A549 (cell line): ENCODE measurements around the gene GPR150.
"Not testable (repeated sequence)": the region's sequence is repeated elsewhere in the genome, so short reads cannot be mapped to it uniquely, and the experiment has no call there.

Source experiments
- CHD2 ChIP-seq: fragments of 150-350 bp; IDR thresholded peaks from 2 replicates; pipeline ENCODE4 v1.6.1; 2014; ENCODE audit warnings: low read length; ENCODE audit not compliant: partially characterized antibody
- MAFK ChIP-seq: fragments of 450-650 bp; IDR thresholded peaks from 2 replicates; pipeline ENCODE4 v1.6.1; 2014; ENCODE audit not compliant: partially characterized antibody
- PBX3 ChIP-seq: IDR thresholded peaks from 2 replicates; pipeline ENCODE4 v1.6.1; 2012
- POLR2A ChIP-seq: IDR thresholded peaks from 2 replicates; pipeline ENCODE4 v1.6.1; 2012; ENCODE audit warnings: mild to moderate bottlenecking, low read length
- RFX5 ChIP-seq: fragments of 450-650 bp; IDR thresholded peaks from 2 replicates; pipeline ENCODE4 v1.7.1; 2014; ENCODE audit warnings: antibody characterized with exemption, mild to moderate bottlenecking, moderate library complexity
- SMC3 ChIP-seq: fragments of >200 bp; sonication (Bioruptor Twin); formaldehyde crosslinking; IDR thresholded peaks from 3 replicates; pipeline ENCODE4 v1.6.1; 2018; ENCODE audit warnings: inconsistent platforms
- TF ChIP-seq, protein P1 (sequence below): fragments of >200 bp; sonication (Bioruptor Twin); formaldehyde crosslinking; IDR thresholded peaks from 3 replicates; pipeline ENCODE4 v1.5.1; 2016
- TF ChIP-seq, protein P2 (sequence below): fragments of 200-600 bp; sonication (generic); IDR thresholded peaks from 2 replicates; pipeline ENCODE4 v1.6.1; 2016; ENCODE audit warnings: antibody characterized with exemption, mild to moderate bottlenecking, moderate library complexity
- TF ChIP-seq, protein P3 (sequence below): IDR thresholded peaks from 2 replicates; pipeline ENCODE4 v1.6.1; 2012

DNA sequence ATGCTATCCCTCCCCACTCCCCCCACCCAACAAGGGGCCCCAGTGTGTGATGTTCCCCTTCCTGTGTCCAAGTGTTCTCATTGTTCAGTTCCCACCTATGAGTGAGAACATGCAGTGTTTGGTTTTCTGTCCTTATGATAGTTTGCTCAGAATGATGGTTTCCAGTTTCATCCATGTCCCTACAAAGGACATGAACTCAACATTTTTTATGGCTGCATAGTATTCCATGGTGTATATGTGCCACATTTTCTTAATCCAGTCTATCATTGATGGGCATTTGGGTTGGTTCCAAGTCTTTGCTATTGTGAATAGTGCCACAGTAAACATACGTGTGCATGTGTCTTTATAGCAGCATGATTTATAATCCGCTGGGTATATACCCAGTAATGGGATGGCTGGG, 13.1 kb downstream of the GPR150 start:
- TF ChIP-seq, protein P1, sequence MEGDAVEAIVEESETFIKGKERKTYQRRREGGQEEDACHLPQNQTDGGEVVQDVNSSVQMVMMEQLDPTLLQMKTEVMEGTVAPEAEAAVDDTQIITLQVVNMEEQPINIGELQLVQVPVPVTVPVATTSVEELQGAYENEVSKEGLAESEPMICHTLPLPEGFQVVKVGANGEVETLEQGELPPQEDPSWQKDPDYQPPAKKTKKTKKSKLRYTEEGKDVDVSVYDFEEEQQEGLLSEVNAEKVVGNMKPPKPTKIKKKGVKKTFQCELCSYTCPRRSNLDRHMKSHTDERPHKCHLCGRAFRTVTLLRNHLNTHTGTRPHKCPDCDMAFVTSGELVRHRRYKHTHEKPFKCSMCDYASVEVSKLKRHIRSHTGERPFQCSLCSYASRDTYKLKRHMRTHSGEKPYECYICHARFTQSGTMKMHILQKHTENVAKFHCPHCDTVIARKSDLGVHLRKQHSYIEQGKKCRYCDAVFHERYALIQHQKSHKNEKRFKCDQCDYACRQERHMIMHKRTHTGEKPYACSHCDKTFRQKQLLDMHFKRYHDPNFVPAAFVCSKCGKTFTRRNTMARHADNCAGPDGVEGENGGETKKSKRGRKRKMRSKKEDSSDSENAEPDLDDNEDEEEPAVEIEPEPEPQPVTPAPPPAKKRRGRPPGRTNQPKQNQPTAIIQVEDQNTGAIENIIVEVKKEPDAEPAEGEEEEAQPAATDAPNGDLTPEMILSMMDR, result not testable (repeated sequence)
- not testable (repeated sequence) for TF ChIP-seq CHD2, SMC3, POLR2A, RFX5, MAFK, PBX3
- TF ChIP-seq, protein P2, sequence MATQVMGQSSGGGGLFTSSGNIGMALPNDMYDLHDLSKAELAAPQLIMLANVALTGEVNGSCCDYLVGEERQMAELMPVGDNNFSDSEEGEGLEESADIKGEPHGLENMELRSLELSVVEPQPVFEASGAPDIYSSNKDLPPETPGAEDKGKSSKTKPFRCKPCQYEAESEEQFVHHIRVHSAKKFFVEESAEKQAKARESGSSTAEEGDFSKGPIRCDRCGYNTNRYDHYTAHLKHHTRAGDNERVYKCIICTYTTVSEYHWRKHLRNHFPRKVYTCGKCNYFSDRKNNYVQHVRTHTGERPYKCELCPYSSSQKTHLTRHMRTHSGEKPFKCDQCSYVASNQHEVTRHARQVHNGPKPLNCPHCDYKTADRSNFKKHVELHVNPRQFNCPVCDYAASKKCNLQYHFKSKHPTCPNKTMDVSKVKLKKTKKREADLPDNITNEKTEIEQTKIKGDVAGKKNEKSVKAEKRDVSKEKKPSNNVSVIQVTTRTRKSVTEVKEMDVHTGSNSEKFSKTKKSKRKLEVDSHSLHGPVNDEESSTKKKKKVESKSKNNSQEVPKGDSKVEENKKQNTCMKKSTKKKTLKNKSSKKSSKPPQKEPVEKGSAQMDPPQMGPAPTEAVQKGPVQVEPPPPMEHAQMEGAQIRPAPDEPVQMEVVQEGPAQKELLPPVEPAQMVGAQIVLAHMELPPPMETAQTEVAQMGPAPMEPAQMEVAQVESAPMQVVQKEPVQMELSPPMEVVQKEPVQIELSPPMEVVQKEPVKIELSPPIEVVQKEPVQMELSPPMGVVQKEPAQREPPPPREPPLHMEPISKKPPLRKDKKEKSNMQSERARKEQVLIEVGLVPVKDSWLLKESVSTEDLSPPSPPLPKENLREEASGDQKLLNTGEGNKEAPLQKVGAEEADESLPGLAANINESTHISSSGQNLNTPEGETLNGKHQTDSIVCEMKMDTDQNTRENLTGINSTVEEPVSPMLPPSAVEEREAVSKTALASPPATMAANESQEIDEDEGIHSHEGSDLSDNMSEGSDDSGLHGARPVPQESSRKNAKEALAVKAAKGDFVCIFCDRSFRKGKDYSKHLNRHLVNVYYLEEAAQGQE, result not testable (repeated sequence)
- TF ChIP-seq, protein P3, sequence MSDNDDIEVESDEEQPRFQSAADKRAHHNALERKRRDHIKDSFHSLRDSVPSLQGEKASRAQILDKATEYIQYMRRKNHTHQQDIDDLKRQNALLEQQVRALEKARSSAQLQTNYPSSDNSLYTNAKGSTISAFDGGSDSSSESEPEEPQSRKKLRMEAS, result not testable (repeated sequence)
